Measurements from ENCODE around the gene MEG3. TPM values are rescaled to one million over a fixed set of nuclear protein-coding genes. Genes with fewer than 3 reads are reported as not detected.

The MEG3 gene
- total RNA-seq, 2 experiments from 2014 or later: not detected

DNA sequence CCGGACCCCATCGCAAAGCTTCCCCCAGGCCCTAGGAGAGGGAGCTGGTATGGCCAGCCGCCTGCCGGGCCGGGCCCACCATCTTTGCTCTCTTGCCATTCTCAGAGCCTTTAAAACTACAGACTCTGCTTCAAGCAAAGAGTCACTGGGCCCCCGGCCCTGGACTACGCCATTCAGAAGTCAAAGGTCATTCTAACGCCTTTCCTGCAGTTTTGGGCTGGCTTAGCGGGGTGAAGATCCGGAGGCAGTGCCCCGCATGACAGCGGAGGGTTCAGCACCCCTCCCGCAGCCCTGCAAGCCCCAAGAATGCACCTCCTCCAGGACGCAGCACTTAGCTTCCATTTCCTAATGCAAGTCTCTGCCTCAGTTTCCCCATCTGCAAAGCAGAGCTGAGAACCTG is 38.3 kb upstream of the MEG3 start:
- ChIA-PET CTCF (ENCODE audit: unreplicated experiment) (no interaction called here), POLR2A (no interaction called here)
- no TSS peak for BruUV-seq (replicated peaks)
- DNase-seq (ENCODE audit: low spot score): no peak
- intact Hi-C loops (cut with micrococcal nuclease; ENCODE audit: unreplicated experiment): no loop called here
- no peaks in the 10 kb centered on the region for H3K9me3 ChIP-seq (ENCODE audit: low read length)
- H3K36me3 ChIP-seq (ENCODE audit: insufficient read depth, low read length): no peaks in the 10 kb centered on the region
- H3K4me3 ChIP-seq (ENCODE audit: low read depth, low read length, poor library complexity, severe bottlenecking): no peak overlapping the region
- H3K27ac ChIP-seq (ENCODE audit: low read depth, low read length, poor library complexity, severe bottlenecking): no peak overlapping the region
- H3K9me2 ChIP-seq (ENCODE audit: insufficient read depth, low read length): no peaks in the 10 kb centered on the region
- no peak overlapping the region for H3K4me2 ChIP-seq (ENCODE audit: low read length)
- H4K20me1 ChIP-seq (ENCODE audit: insufficient read depth, low read length): no peaks in the 10 kb centered on the region
- H3K79me2 ChIP-seq (ENCODE audit: insufficient read depth, low read depth, low read length): no peaks in the 10 kb centered on the region
- no peak for TF ChIP-seq CTCF (conservative IDR thresholded peaks at IDR 0.05; ENCODE audit: low read length)
- TF ChIP-seq EZH2phosphoT487 (IDR thresholded peaks at IDR 0.05; ENCODE audit: borderline replicate concordance, low read depth, low read length): no peak
- H3K4me1 ChIP-seq (ENCODE audit: insufficient read depth, low read length, poor library complexity, severe bottlenecking): no peaks in the 10 kb centered on the region
- H2AFZ ChIP-seq (ENCODE audit: low read length): no peak overlapping the region

- no TSS peak for BruUV-seq (replicated peaks)
- no peak for DNase-seq (ENCODE audit: low spot score)
- CTCF ChIA-PET (ENCODE audit: unreplicated experiment): no interaction called here
These were observed 37.4 kb upstream of the MEG3 start for GRCh38 chr14:100788517-100788916.

GRCh38 chr14:100788942-100789341 is 37.0 kb upstream of the MEG3 start:
- Histone ChIP-seq H2AFZ (ENCODE audit: low read length) (no peak overlapping the region), H3K4me3 (ENCODE audit: low read depth, low read length, poor library complexity, severe bottlenecking) (no peak overlapping the region), H3K27ac (ENCODE audit: low read depth, low read length, poor library complexity, severe bottlenecking) (no peak overlapping the region), H4K20me1 (ENCODE audit: insufficient read depth, low read length) (no peaks in the 10 kb centered on the region), H3K9me3 (ENCODE audit: low read length) (no peaks in the 10 kb centered on the region), H3K9me2 (ENCODE audit: insufficient read depth, low read length) (no peaks in the 10 kb centered on the region), H3K79me2 (ENCODE audit: insufficient read depth, low read depth, low read length) (no peaks in the 10 kb centered on the region), H3K36me3 (ENCODE audit: insufficient read depth, low read length) (no peaks in the 10 kb centered on the region), H3K4me1 (ENCODE audit: insufficient read depth, low read length, poor library complexity, severe bottlenecking) (no peaks in the 10 kb centered on the region), H3K4me2 (ENCODE audit: low read length) (no peak overlapping the region)
- BruUV-seq (replicated peaks): no TSS peak
- POLR2A ChIA-PET: no interaction called here
- CTCF ChIA-PET (ENCODE audit: unreplicated experiment): no interaction called here
- no peak for TF ChIP-seq CTCF (conservative IDR thresholded peaks at IDR 0.05; ENCODE audit: low read length)
- TF ChIP-seq EZH2phosphoT487 (IDR thresholded peaks at IDR 0.05; ENCODE audit: borderline replicate concordance, low read depth, low read length): no peak
- no peak for DNase-seq (ENCODE audit: low spot score)
- intact Hi-C loops (cut with micrococcal nuclease; ENCODE audit: unreplicated experiment): no loop called here

More at GRCh38 chr14:100788517-100788916, 37.4 kb upstream of the MEG3 start:
- Histone ChIP-seq H3K79me2 (ENCODE audit: insufficient read depth, low read depth, low read length) (no peaks in the 10 kb centered on the region), H3K4me2 (ENCODE audit: low read length) (no peak overlapping the region), H3K27ac (ENCODE audit: low read depth, low read length, poor library complexity, severe bottlenecking) (no peak overlapping the region), H3K4me3 (ENCODE audit: low read depth, low read length, poor library complexity, severe bottlenecking) (no peak overlapping the region), H3K4me1 (ENCODE audit: insufficient read depth, low read length, poor library complexity, severe bottlenecking) (no peaks in the 10 kb centered on the region), H3K9me3 (ENCODE audit: low read length) (no peaks in the 10 kb centered on the region), H4K20me1 (ENCODE audit: insufficient read depth, low read length) (no peaks in the 10 kb centered on the region), H2AFZ (ENCODE audit: low read length) (no peak overlapping the region), H3K36me3 (ENCODE audit: insufficient read depth, low read length) (no peaks in the 10 kb centered on the region), H3K9me2 (ENCODE audit: insufficient read depth, low read length) (no peaks in the 10 kb centered on the region)
- TF ChIP-seq CTCF (conservative IDR thresholded peaks at IDR 0.05; ENCODE audit: low read length): no peak
- TF ChIP-seq EZH2phosphoT487 (IDR thresholded peaks at IDR 0.05; ENCODE audit: borderline replicate concordance, low read depth, low read length): no peak
- POLR2A ChIA-PET: no interaction called here
- intact Hi-C loops (cut with micrococcal nuclease; ENCODE audit: unreplicated experiment): no loop called here

All from OCI-LY7 (cell line).